CD4-positive, alpha-beta T cell treated with Interleukin-15 for 4 hours (primary cell): Measurements from ENCODE around the gene TPP2.
A peak's percentile ranks its signal among the peaks of the same experiment; 100 is the strongest.

Experiments
- DNase-seq: peaks from one replicate; pipeline ENCODE4 v3.0.0-alpha.2; 2020; ENCODE audit warnings: low spot score

TPP2 gene

DNA sequence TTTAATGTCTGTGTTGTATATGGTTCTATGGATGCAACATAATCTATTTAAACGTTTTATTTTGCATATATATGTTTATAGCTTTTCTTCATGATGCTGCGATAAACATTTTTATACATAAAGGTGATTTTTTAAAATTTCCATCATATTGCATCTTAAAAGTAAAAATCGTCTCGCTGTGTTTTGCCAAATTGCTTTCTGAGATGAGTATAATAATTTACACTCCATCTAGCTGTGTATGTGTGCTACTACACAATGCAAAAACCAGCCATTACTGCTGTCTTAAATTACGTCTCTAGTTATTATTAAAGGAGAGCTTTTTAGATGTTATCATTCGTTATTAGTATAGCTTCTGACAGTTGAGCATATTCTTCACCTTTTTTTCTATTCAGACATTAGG lies 60.8 kb downstream of the TPP2 start:
- DNase-seq = no peak

DNA sequence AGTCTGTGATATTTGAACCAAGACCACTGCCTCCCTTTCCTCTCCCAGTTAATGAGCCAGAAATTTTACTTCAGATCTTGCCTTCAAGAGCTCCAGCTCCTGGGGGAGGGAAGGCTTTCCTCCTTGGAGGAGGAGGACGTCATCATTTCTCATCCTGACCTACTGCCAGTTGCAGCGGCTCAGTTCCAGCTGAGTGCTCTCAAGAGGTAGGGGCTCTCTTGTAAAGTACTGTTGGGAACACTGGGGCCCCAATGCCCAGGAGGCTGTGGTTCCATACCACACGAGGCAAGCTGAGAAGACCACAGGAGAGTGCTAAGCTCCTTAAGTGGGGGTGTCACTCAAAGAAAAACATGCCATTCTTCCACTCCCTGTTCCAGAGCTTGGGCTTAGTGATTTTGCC lies 61.9 kb downstream of the TPP2 start:
- no peak for DNase-seq

DNA sequence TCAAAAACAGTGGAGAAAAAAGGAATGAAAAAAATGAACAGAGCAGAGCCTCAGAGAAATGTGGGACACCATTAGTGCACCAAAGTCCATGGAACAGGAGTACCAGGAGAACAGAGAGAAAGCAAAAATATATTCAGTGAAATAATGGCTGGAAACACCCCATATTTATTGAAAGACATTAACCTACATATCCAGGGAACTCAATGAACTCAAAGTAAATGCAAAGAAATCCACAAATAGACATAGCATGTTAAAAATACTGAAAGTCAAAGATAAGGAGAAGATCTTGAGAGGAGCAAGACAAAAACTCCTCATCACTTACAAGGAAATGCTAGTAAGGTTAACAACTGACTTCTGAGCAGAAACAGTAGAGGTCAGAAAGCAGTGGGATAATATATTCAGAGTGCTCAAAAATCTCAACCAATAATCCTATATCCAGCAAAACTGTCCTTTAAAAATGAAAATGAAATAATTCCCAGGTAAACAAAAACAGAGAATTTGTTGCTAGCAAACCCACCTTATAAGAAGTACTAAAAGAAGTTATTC lies 62.5 kb downstream of the TPP2 start:
- DNase-seq = no peak

DNA sequence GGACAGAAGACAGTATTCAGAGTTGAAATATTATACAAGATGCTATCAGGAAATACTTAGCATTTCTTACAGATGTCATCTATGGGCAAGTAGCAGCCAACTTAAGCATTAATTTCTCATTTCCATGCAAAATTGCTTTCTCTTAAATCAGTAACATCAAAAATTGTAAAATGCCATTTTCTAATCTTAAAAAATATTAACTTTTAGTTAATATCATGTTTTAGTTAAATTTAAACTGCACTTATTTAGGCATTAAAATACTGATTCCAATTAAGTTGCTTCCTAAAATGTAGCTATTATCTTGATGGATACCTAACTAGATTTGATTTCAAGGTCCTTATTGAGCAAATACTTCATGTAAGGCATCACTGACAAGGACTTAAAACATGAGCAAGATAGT lies 70.2 kb downstream of the TPP2 start:
- no peak for DNase-seq

DNA sequence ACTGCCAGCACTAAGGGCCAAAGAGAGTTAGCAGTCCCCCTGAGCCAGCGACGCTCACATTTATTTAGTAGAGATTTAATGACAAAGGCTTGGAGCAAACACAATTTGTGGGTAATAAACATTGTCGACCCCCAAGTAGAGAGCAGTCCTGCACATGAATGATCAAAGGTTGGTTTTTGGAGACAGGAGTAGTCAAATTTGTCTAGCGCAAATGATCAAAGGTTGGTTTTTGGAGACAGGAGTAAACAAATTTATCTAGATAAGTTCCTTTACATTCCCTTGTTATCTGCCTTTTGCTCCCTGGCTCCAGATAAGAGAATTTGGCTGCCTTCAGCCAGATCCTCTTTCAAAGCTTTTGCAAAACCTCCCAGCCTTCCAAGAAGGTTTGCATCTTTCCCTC lies 71.1 kb downstream of the TPP2 start:
- DNase-seq = no peak

DNA sequence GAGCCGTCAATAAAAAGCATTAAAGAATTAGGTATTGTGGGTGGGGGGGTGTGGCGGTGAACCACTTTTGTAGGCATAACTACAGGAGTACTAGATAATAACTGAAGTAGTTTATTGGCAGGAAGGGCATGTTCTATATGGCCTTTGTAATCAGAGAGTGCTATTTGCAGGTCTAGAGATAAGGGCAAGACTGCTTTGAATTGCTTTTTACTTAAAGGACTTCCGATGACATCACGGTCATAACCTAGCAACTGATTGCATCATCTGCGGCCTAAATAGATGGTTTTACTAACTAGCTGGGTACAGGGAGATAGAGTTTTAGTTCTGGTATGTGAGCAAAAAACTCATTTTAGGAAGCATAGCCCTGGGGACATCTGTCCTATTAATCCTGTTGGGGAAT lies 73.3 kb downstream of the TPP2 start:
- DNase-seq = no peak

DNA sequence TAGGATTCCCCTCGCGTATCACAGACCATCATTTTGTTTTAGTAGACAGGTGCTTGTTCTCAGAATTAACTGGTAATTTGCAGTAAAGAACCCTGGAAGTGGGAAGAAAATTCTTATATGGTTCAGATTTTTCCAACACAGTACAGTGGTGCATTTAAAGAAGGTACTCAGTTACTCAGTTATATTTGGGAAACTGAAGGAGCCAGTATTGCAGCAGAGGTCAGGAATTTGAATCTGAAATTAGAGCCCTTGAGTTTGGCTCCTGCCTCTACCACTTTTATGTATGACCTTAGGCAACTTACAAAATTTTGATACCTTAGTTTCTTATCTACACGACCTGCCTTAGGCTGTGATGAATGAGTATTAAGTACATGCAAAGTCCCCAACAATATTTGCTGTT lies 78.3 kb downstream of the TPP2 start:
- no peak for DNase-seq

DNA sequence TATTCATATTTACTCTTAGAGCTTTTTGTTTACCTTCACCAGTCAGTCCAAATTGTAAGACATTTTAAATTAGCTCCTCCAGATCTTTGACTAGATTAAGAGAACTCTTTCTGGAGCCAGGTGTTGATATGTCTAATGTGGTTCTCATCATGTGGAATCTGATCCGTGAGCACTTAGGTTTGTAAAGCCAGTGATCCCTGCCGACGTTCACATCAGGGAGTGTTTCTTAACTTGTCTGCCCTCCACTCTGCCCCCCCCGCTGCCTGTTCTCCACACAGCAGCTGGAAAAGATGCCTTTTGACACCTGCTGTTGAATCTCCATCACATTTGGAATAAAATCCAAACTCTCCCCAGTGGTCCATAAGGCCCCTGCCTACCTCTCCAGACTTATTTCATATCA lies 80.3 kb downstream of the TPP2 start:
- DNase-seq = no peak

DNA sequence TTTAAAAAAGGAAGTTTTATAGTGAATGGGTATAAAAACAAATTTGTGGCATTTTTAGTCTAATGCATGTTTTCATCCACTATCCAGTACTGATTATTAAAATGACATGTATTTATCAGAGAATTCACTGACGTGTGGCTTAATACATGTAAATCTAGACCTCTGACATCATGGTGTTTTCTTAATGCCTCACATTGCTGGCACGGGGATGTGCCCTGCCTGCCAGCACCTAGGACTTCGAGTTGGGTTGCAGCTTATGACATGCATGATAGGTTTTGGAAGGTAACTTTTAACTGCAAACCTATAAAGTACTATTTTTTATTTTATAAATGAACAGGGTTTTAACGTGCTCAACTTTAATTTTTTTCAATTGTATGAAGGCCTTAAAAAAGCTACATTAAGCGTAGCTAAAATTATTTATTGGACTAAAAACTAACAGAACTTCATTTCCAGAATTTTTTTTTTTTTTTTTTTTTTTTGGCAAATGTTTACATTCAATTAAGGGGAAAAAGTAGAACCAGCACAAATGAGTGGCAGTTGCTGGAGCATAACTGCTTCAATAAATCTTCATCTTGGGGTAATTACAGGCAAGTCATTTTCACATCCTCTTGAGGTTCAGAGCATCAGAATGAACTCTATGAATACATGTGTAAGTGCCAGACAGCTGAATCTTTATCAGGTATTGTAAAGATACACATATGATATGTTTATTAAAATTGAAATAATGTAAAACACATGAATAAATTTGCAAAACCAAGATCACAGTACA lies 81.7 kb downstream of the TPP2 start:
- DNase-seq = no peak

DNA sequence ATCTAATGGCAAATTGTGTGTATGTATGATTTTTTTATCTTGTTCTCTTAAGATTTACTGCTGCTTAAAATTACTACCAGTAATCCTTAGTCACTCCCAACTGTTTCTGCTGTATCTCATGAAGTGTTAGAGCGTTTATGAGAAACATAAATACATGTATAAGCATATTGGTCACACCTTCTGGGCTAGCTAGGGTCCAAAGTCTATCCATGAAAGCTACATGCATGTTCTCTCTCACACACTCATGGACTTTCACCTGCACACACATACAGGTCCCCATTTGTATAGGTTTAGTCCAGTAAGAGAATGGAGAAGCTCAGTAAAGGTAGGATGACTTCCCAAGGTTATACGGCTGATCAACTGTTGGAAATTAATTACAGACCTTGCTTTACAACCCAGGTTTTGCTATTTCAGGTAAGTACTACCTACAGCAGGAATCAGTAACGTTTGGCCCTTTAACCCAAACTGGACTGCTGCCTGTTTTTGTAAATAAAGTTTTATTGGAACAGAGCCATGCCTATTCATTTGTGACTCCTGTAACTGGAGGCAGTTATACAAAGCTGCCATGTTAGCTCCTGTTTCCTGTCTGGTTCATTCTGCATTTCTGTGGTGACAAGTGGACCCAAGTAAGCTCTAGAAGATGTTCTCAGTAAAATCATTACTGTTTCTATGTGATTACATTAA lies 82.8 kb downstream of the TPP2 start:
- DNase-seq = no peak

DNA sequence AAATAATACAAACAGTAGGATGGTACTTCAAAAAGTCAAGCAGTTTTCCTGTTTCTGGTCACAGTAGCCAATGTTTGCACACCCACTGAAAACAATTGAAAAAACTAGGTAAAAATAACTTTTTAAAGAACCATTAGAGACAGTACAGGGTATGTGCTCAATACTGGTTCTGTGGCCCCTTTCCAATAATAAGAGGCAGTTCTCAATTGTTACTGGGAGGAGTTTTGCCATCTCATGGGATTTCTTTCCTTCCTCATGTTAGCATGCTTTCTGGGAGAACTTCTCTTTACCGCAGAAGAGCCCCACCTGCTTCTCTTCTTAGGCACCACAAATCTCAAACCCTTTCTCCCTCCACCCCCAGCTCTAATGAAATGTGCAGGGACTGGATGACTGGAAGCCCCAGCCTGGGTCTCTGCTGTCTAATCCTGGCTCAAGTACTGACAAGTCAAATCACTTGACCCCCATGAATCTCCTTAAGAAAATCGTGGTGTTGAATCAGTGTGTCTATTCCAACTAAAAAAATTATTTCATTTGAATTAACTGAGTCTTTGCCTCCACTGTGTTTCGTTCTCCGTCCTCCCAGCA lies 83.4 kb downstream of the TPP2 start:
- no peak for DNase-seq

DNA sequence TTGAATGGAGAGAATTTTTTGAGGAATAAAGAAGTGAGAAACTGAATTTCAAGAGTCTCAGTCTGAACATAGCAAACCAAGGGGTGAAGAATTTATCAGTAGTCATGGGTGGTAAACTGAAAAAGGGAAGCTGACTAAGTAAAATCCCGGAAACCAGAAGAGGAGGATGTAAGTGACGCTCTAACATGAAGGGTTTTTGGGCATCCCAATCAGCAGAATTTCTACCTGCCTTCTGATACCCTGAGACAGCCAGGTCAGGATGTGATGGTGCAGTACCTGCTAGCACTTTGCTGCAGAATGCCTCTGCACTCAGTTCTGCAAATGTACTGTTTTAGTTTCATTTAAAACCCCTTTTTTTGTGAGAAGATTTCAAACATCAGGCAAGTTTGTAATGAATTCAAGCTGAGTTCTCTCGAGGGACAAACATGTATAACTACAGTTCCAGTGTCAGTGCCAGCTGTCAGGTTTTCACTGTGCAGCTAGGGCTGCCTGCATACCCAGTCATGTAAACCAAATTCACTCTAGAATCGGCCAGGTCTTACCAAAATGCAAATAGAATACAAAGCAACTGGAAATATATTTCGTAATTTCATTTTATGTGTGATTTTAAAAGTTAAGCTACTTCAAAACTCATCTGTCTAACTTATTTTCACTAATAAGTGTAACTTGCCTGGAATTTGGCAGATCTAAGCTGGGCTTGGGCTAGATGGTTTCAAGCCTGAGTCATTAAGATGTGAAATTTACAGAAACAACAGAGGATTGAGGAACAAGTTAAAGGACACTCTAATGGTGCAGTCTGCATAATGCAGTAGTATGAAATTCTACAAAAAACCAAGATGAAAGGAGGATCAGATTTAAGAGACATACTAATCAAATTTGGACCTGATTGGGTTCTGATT lies 84.3 kb downstream of the TPP2 start:
- DNase-seq = peak; percentile 4

DNA sequence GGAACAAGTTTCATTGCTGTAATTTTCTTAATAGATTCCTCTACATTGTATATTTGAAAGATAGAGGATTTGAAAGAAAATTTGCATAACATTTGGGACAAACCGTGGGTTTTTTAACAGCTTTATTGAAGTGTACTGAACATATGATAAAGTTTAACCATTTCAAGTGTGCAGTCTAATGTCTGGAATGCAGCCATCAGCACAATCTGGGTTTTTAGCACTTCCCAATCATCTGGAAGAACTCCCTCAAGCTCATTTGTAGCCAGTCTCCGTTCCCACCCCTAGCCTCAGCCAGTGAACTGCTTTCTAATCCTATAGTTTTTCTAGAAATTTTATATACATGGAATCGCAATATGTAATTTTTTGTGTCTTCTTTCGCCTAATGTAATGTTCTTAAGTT lies 85.4 kb downstream of the TPP2 start:
- no peak for DNase-seq

DNA sequence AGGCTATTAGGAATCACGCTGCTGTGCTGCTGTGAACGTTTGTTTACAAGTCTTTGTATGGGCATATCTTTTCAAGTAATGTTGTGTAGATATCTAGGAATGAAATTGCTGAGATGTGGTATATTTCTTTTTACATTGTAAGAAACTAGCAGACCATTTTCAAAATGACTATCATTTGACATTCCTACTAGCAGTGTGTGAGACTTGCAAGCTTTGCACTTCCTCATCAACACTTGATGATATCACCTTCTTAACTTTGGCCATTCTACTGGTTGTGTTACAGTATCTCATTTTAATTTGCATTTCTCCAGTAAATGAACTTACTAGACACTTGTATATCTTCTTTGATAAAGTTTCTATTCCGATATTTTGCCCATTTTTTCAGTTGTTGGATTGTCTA lies 85.9 kb downstream of the TPP2 start:
- no peak for DNase-seq

DNA sequence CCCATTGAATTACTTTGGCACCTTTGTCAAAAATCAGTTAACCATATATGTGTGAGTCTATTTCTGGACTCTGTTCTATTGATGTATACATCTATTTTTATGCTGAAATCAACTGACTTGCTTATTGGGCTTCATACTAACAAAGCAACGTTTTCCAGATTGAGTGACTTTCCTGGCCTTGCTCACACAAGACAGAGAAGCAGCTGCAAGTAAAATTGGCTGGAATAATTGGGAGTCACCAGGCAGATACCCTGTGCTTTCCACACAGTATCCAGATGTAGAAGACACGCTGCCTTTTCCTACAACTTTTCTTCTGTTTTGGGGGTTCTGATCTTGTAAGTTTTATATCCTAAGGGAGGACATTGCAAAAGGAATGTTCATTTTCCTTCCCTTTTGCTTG lies 86.9 kb downstream of the TPP2 start:
- DNase-seq = no peak

DNA sequence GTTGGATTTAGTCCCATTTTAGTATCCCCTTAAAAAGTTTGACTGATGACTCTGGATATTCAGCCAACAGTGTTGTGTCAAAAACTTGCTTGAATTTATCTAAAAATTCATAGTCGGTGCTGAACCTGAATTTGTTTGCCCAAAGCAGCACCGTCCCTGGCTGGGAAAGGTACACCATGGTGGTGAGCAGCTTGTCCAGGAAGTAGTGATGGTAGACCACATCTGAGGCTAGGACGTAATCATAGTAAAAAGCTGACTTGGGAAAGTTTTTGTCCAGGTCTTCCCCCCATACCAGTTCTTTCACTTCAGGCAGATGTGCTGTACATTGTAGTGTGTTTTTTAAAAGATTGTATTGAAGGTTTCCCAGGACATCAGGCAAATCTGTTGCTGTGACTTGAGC lies 89.2 kb downstream of the TPP2 start:
- no peak for DNase-seq

DNA sequence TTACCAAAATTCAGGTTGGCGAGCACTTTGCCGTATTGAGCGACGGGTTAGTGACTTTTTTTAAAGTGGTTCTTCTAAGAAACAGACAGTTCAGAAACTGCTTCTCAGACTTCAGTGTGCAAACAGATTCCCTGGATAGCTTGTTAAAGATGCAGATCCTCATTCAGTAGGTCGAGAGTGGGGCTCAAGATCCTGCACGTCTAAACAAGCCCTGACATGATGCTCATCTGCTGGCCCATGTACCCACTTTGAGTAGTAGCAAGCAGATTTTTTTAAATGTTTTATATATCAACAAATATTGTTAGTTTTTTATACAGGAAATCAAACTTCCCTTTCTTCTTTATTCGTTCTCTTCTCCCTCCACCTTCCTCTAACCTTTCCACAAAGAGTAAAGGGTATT lies 90.7 kb downstream of the TPP2 start:
- DNase-seq = no peak

DNA sequence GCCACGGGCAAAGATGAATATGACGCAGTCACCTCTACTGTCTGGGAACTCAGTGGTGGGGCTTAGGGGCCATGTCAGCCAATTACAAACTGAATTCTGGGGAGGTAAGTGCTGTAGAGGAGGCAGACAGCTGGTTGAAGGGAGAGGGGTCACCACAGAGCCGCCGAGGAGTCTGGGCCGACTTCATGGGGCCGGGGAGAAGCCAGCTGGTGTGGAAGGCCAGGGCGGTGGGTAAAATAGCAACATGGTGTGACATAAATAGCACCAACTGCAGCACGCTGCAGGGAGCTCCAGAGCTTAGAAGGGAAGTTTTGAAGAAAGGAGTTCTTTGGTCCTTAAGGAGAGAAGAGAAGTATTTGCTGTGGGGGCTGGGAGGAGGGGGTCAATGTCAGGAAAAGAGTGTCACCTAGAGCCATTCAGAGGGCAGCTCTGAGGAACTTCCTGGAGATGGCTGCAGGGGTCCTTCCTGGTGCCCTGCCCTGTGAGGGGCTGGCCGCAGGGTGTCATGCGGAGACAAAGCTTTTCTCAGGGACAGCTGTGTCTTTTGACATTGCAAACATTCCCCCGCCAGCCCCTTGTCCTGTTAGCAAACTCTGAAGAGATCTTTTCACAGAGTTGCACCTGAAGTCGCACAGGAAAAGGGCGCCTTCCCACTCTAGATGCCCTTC lies 91.7 kb downstream of the TPP2 start:
- no peak for DNase-seq

DNA sequence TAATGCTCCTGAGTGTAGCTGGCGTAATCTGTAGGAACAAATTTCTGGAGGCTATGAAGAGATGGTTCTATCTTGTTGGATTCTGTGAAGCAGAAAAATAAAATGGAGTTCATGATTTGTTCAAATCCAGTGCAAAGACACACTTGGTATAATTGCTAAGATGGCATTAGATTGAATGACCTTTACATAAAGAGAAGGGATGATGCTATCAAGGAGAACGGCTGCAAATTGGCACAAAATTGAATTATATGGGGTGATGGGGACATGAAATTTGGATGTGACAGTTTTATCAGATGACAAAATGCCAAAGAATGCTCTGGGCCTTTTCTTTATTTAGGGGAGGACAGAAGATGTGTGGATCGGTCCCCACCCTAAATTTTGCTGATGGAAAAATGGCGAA lies 94.1 kb downstream of the TPP2 start:
- DNase-seq = no peak

DNA sequence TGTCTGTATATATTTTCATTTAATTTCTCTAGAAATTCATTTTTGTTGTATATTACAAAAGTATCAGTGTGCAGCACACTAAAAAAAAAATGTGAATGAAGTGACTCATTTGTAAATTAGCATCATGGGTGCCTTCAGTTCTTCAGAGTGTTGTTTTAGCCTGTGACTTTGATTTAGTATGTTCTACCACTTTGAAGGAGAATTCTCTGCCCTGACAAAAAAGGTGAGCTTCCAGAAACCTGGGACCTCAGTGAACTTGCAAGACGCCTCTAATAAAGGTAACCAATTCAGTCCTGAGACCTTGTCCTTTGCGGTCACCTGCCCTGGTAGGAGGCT lies 95.7 kb downstream of the TPP2 start:
- DNase-seq = no peak

DNA sequence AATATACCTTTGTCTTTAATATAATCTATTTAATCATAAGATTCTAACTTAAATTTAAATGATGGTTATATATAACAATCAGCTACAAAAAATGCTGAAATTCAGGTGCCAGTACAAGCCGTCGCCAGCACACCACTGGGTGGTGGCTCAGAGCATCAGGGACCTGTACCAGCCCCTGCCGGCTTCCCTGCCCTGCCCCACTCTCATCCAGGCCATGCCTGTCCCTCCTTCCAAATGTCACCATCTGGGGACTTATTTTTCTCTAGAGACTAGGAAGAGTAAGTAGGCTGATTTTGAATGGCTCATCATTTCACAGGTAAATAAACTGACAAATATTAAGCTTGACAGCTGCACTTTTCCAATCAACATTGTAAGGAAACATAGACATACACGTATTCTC lies 96.5 kb downstream of the TPP2 start:
- no peak for DNase-seq

DNA sequence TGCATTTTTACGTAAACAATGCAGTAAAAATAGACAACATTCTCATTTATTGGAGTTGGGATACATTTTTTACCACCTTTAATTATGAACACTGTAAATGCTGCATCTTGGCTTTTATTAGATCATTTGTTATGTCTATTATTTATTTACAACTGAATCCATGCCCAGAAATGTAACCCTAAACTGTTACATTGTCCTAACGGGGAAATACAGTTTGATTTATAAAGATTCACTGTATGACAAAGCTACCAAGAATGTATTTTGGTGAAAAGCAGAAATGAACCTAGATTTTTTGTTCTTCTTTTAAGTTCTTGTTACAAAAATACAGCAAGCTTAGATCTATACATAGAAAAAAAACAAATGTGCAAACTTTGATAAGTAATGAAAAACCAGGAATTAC lies 97.0 kb downstream of the TPP2 start:
- DNase-seq = no peak
